Left colon (tissue), 2 donors: ENCODE results near the gene SORBS1. TPM values are rescaled to one million over a fixed set of nuclear protein-coding genes. Genes with fewer than 3 reads are reported as not detected.
A peak's percentile ranks its signal among the peaks of the same experiment; 100 is the strongest.

Experiments used
- ATAC-seq: fragments of 200-7000 bp; cut with Tn5 transposase; one replicate; pipeline ENCODE4 v1.9.1; 2020; ENCODE audit warnings: mild to moderate bottlenecking, moderate library complexity
- DNase-seq, 2 donors: peaks; one replicate each; pipeline ENCODE4 v3.0.0-alpha.2; 2020
- intact Hi-C, 2 donors: fragments of 100-400 bp; cut with DNase I in 1 of 2; cut with micrococcal nuclease in 1 of 2; formaldehyde crosslinking; loops; one replicate each; pipeline versions ENCODE4 v1.11.2 to v1.14.0; 2022; cut with DNase I, micrococcal nuclease
- total RNA-seq, 2 donors: library from RNA; stranded (reverse); fragmentation: NEBNext Ultra II Directional; extraction: Animal tissue kit (Norgen Biotek cat#: 25700); gene quantifications; one replicate each; pipeline ENCODE4 v1.2.1, GENCODE V29; 2021
- donor health status: DM: no; HTN: no; CAD: no.
- donor health status: DM: yes; HTN: yes; CAD: no.

SORBS1 gene
- total RNA-seq, 2 donors from 2014 or later: 20.6 to 120 TPM

DNA sequence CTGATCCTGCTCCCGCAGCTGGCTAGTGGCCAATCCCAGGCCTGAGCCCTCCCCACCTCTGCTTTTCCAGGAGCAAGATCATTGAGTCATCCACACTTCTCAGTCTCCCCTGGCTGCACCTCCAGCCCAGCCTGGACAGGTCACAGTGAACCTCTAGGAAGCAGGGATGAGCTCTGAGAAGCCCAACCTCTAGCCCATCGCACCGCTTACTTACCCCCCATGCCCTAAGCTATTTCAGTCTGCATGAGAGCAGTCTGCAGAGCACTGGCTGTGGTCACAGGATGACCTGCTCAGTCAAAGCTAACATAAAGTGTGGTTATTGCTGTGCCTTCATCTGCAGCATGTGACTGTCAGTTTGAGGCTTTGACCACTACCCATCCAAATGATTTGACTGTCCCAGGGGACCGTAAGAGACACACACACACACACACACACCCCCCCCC is 129.2 kb downstream of the SORBS1 start:
- ATAC-seq (no peak), DNase-seq (no peak)
- intact Hi-C loops: loop anchor here (5.0 to 10.0 kb wide), 2 partner anchors 170 to 173 kb away; no protein-coding TSS in a partner anchor

DNA sequence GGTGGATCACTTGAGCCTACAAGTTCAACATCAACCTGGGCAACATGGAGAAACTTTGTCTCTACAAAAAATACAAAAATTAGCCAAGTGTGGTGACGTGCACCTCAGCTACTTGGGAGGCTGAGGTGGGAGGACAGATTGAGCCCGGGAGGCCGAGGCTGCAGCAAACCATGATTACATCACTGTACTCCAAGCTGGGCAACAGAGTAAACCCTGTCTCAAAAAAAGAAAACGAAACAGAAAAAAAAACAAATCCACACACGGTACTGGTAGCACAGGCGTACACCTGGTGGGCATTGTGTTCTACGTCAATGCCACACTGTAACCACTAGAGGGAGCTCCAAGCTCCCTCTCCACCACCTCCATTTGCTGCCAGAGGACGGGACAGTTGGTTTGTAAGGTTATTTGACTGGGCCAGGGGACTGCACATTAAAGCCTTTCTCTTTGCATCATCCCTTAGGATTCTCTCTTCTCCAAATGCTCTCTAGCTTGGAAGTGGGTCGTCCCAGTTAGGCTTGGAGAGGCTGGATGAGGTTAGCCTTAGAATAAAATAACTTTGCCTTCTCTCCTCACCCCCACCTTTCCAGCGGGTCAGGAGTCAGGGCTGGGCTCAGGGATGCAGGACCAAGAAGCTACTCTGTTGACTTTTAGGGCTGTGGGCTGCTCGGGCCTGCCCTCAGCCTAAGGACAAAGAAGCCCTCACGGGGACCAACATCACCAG is 130.8 kb downstream of the SORBS1 start:
- peak; percentile 86 for ATAC-seq
- peak; percentile 35 to 43 for DNase-seq
- intact Hi-C loops: loop anchor here (5.0 to 10.0 kb wide), 2 partner anchors 172 to 174 kb away; no protein-coding TSS in a partner anchor

DNA sequence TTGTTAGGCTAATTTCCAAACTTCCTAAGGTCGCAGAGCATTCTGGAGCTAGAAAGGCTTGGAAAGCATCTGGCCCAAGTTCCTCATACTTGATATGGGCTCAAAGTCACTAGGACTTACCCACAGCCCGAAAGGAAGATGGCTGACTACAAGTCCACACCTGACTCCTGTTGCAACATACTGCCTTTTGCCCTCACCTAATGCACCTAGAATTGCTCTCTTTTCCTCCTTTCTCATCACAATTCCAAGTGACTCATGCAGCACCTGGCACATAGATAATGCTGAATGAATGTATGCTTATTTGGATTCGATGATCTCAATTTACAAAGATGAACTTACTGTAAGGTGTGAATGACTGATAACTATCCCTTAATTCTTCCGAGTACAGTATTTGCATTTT is 131.5 kb downstream of the SORBS1 start:
- intact Hi-C loops: loop anchor here (5.0 to 10.0 kb wide), 2 partner anchors 173 to 175 kb away; no protein-coding TSS in a partner anchor
- DNase-seq (no peak), ATAC-seq (peak; percentile 74)

DNA sequence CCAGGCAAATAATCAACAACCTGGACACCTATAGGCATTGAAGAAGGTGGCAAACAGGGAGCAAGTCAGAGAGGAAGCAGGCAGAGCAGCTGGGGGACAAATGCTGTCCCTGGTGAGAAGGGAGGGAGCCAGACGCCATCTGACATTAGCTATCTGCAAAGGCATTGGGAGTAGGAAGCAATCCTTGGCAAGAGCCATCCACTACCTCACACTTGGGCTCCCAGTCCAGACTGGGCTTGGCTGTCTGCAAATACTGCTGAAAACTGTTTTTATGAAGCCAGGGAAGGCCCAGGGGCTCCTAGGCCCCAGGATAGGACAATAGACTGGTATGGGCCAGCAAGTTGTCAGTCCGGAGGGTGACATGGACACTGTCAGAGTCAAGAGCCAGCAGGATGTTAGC is 132.5 kb downstream of the SORBS1 start:
- DNase-seq (no peak), ATAC-seq (no peak)
- intact Hi-C loops: no loop called here

DNA sequence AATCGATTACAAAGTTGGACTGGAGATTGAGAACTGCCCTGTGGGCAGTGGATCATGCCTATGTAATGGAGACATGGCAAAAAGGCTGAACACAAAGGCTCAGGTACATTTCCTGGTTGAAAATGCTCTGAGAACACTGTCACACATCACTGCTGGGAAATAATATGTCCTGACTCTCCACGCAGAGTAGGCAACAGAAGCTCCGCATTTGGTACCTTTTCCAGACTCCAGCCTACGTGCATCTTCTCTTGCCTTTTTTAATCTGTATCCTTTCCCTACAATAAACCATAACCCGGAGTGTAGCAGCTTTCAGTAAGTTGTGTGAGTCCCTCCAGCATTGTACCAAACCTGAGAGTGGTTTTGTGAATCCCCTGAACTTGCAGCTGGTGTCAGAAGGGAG is 134.7 kb downstream of the SORBS1 start:
- DNase-seq: no peak
- no peak for ATAC-seq
- intact Hi-C loops: no loop called here

DNA sequence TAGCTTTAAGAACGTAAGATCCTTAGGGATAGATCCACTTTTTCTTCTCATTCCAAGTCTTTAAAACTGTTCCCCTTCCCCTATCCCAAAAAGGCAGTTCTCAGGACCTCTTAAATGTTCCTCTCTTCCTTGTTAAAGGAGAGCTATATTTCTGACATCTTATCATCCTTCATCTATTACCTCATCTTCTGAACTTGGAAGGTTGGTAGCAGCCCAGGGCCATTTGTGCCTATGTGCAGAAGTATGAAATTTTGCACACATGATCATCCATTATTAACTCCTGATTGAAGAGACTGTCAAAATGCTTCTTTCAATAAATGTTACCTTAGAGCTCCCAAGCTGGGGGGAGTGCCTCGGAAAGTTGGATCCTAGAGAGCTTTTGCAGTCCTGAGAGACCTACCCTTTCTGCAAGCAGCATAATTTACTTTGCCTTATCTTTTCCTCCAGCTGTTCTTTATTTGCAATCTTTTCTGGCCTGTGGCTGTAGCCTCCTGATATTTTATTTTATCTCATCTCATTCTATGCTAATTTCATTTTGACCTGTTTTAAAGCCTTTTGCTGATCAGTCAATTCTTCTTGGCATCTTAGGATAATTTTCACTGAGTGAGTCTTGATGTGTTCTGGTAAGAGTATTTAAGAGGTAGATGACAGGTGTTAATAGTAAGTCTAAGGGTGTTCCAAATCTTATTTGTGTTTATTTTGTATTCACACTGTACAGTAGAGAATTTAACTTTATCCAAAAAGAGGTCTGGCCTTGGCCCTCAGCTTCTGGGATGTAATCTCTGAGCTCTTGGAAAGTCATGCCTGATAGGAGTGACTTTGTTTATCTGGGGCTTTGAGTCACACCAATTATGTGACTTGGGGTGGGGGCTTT is 135.3 kb downstream of the SORBS1 start:
- intact Hi-C loops: no loop called here
- ATAC-seq (no peak), DNase-seq (no peak)

DNA sequence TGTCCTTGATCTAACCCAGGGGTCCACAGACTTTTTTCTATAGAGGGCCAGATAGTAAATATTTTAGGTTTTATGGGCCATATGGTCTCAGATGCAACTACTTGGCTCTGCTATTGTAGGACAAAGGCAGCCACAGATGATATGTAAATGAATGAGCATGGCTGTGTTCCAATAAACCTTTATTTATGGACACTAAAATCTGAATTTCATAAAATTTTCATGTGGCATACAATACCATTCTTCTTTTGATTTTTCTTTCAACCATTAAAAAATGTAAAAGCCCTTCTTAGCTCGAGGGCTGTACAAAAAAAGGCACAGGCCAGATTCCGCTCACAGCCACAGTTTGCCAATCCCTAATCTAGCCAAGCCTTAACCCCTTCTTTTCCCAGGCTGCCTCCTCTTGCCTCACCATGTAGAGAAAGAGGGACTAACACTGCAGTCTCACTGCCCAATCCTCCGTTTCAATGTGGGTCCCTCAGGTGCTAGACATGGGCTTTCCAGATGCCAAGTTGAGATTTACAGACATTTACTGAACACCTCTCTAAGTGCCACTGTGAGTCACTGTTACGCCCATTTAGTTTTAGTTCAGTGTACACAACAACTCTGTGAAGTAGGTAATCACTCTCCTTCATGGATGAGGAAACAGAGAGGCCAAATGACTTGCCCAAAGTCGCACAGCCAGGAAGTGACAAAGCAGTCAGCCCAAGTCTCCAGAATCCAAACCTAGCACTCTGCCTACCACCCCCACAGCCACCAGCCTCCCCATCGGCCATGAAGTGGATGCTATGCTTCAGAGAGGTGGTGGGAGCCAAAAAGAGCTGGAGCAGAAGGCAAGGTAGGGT is 137.8 kb downstream of the SORBS1 start:
- intact Hi-C loops: no loop called here
- no peak for DNase-seq
- peak; percentile 45 for ATAC-seq

DNA sequence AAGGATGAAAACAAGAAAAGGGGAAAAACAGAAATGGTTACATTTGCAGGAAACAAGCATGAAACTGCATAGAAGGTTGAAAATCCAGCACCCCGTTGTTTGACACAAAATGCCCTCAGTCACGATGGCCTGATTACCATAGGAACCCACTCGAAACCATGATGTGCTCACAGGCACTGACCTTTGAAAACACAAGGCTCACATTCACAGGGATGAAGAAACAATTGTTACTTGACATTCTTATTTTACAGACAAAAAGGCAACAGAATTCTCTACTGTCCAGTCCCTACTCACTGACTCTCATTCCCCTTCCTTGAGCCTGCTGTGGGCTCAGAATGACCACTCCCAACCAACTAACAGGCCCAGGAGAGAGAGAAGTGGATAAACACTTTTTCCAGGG is 138.9 kb downstream of the SORBS1 start:
- ATAC-seq (no peak), DNase-seq (no peak)
- intact Hi-C loops: no loop called here

DNA sequence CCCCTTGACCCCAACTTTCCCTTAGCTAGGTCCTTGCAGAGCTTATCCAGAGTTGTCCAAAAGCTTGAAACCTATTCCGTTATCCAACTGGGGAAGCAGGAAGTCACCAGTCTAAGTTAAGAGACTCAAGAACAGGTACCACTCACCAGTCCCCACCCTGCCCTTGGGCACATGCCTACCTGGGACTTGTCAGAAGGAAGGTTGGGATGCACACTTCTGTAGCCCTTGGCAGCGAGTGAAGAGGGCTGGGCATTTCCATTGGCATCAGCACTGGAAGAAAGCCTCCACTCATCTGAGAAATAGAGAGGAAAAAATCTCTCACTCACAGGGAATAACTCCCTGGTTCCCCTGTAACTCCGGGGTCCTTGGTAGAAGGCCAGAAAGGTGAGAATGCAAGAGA is 139.4 kb downstream of the SORBS1 start:
- no peak for ATAC-seq
- intact Hi-C loops: no loop called here
- DNase-seq: no peak

DNA sequence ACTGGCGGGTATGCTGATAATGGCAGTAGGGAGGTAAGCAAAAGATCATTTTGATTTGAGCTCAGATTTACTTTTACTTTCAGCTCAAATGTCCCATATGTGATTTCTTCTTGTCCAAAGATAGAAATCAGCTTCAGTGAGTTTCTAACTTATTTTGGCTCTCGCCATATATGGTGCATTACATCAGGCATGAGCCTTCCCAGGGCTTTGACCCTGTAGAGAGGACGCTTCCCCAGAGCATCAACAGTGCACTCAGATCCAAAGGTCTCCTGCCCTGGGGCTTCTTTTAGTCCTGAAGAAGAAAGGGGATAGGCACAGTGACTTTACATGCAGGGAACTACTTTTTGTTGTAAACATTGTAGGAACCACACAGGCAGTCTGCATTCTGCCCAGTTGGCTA is 141.8 kb downstream of the SORBS1 start:
- ATAC-seq: no peak
- intact Hi-C loops: no loop called here
- no peak for DNase-seq

DNA sequence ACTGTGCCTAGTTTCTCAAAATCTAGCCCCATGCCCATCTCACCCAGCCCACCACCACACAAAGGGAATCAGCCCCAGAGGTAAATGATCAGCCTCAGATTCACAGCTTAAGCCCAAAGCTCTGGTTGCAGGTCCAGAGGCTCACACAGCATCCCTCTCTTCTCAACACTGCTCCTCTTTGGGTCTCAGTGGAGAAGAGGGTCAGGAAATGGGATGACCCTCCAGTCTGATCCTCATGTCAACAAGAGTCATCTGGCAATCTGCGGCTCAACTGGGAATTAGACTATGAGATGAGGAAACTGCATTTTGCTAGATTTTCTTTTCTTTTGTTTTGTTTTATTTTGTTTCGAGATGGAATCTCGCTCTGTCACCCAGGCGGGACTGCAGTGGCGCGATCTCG is 144.2 kb downstream of the SORBS1 start:
- no peak for ATAC-seq

DNA sequence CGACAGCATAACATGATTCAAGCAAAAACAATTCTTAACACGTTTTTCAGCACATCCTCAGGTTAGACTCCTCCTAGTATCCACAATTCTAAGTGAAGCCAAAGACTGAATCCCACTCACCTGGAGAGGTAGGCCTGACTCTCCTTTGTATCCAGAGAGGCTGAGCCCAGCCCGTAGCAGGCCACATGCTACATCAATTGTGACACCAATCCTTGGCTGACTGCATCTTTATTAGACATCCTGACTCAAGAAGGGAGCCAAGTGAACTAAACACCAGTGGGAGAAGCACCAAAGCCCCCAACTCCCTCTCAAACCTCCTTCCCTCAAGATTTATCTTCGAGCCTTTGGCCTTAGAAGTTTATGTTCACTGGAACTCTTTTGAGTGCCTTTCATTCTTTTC is 144.9 kb downstream of the SORBS1 start:
- ATAC-seq: no peak
- intact Hi-C loops: no loop called here
- DNase-seq: no peak

More for the DNA sequence above, 144.2 kb downstream of the SORBS1 start:
- intact Hi-C loops: no loop called here
- DNase-seq: no peak

DNA sequence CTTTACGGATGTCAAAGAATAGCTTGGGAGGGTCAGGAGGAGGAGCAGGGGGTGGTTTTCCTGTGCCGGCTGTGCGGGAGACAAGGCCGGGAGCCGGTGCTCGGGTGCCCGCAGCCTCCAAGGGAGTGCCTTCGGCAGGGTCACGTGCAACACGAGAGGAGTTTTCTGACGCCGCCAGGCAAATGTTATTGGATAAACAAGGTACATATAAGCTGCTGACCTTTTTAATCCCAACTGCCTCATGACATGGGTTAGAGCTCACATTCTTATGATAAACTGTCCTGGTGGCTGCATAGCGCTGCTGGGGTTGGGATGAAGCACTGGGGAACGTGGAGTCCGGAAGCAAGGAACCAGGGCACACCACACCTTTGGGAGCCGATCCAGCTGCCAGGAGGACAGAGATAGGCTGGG is 145.5 kb downstream of the SORBS1 start:
- intact Hi-C loops: no loop called here
- DNase-seq: no peak
- no peak for ATAC-seq

DNA sequence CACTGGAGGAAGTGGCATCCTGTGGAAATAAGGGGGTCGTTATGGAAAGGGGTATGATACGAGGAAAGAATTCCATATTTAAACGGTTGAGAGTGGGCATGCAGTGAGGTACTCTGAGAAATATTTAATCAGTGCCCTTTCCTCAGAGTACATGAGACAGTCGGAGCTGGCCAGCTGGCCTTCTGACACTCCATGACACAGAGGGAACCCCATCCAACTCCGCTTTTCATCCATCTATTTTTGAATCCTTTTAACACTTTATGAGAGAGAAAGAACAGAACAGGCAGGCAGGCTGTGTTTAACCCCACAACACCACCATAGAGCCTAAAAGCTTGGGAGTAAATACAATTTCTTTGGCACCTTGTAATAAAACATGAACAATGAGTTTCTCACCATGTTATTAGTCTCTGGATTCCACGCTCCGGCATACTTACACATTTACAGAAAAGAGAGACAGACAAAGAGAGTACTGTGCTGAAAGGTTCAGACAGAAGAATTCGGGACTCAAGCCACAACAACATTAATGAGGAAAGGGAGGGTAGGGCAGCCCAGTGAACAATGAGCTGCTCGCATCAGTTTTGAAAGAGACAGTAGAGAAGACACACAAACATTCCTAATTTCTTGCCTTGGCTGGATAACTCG is 146.2 kb downstream of the SORBS1 start:
- DNase-seq (no peak), ATAC-seq (no peak)
- intact Hi-C loops: no loop called here

DNA sequence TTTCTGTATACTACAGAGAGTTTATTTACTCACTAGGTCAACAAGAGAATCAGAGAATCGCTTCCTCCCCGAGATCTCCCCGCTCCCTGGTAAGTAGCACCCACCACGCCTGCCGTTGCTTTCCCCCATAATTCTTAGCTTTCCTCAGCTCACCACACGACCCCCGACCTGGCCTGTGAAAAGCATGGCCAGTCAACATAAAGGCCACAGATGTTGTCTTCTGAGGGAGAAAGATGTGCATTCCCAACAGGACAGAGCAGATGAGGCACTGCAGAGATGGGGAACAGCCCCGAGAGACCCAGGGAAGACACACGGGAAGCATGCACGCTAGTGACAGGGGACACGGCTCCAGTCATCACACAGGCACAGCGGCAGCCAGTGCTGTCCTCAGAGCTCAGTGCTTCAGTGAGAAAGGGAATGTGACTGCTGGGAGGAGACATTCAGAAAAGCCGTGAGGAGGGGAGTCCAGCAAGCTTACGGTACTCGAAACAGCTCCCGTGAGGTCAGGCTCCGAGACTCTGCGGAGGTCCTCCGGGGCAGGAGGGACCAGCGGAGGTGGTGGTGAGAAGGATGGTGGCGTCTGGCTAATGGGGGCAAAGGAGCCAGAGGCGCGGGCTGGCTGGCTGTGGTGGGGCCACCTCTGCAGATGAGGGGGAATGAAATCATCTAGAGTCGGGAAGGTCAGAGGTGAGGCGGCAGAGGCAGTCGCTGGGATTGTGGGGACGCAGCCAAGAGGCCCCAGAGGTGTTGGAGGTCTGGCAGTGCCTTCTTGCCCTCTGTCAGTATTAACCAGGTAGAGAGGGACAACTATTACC is 146.9 kb downstream of the SORBS1 start:
- DNase-seq: no peak
- intact Hi-C loops: no loop called here
- ATAC-seq: no peak

DNA sequence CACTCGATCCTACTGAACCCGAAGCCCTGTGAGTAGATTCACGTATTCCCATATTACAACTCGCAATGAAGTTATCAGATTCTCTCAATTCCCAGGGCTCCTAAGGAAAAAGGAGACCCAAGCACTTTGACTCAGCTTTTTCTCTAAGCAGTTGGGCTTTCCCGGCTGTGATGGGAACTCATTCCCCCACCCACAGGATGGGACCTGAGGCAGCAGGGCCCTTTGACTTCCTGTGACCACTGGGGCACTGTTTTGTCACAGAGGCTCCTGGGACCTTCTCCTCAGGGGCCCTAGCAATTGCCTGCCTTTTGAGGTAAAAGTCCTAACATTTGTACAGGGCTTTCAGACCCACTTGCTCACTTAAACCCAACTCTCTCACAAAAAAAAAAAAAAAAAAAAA is 147.6 kb downstream of the SORBS1 start:
- ATAC-seq: no peak
- intact Hi-C loops: no loop called here
- no peak for DNase-seq

DNA sequence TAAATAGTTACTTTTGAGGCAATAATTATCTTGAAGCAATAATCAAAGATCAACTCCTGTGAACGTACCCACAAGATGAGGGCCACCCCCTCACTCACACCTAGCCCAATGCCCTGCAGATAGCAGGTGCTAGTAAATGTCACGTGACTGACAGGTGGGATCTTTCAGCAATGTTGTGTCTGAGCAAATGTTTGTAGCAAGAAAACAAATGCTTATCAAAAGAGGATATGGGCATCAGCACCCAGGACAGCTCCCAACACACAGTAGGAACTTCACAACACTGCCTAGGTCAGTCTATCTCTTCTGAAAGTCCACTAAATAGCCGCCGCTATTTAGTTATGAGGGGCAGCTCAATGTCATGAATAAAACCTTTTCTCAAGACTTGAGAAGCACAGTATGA is 149.5 kb downstream of the SORBS1 start:
- intact Hi-C loops: no loop called here
- ATAC-seq: no peak

More for the DNA sequence above, 149.5 kb downstream of the SORBS1 start:
- no peak for DNase-seq
